ENCODE results near the gene IQUB. TPM values are rescaled to one million over a fixed set of nuclear protein-coding genes. Genes with fewer than 3 reads are reported as not detected.

The IQUB gene
- total RNA-seq, 4 donors from 2014 or later, result not detected

DNA sequence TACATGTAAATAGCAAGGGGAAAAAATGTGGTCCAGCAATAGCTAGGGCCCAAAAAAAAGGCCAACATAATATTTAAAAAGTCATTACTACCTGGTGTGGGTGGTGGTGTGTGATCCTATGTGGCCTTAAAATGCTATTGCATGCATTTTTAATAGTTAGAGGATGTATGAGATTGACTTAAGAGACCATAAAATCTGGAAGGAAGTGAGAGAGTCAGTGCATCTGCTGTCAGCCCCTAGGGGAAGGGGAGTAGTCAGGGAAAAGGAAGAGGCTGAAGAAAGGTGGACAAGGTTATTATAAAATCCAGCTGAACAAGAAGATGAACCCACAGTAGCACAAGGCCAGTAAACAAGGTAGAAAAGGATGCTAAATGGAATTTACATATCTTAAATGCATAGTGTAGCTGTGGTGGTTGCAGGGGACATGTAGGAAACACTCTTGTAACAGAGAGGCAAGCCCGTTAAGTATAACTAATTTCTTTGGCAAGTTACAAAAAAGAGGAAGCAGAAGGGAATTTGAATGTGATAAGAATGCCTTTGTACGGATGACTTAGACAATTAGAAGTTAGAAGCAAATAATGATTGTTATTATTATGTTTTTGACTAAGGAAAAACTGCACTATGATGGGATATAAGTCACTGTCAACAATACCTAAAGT is 35.1 kb upstream of the IQUB start:
- no peaks in the 10 kb centered on the region for H3K27me3 ChIP-seq
- H3K4me3 ChIP-seq, result no peak overlapping the region
- no peak for TF ChIP-seq CTCF (IDR thresholded peaks at IDR 0.05)
- TF ChIP-seq POLR2A (IDR thresholded peaks at IDR 0.05), result no peak
- no peak for DNase-seq
- H3K27ac ChIP-seq, result no peak overlapping the region
- H3K4me1 ChIP-seq, result no peaks in the 10 kb centered on the region
- no peaks in the 10 kb centered on the region for H3K36me3 ChIP-seq
- H3K9me3 ChIP-seq, result no peaks in the 10 kb centered on the region

GRCh38 chr7:123562121-123562520 is 27.7 kb upstream of the IQUB start:
- Histone ChIP-seq H3K4me1 (peaks cover 0 to under 1% (median 0%) of the 10 kb centered on the region in 4 donors), H3K9me3 (no peaks in the 10 kb centered on the region), H3K27ac (no peak overlapping the region), H3K36me3 (no peaks in the 10 kb centered on the region), H3K27me3 (no peaks in the 10 kb centered on the region), H3K4me3 (no peak overlapping the region)
- no peak for DNase-seq
- TF ChIP-seq POLR2A (IDR thresholded peaks at IDR 0.05) (no peak), CTCF (IDR thresholded peaks at IDR 0.05) (no peak)

DNA sequence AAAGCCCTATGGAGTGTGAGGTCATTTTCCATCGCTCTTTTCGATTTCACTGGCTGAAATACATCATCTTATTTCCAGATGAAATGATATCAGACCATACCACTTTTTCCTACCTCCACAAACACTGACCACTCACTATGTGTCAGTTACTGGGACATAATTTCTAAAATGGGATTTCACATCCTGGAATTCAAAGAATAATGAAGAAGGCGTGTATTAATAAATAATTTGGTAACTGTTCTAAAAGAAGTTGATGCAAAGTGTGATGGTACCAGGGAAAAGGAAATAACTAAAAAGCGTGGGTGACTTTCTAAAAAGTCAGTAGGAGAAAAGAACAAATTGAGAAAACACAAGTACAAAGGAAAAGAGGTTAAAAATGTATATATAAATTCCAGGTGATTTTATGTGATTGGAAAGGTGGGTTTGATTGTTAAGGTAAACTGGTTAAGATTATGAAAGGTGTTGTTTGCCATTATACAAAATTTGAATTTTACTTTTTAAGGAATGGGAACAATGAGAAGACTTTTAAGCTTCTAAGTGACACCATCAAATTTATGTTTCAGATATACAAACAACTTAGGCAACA is 24.0 kb upstream of the IQUB start:
- no peaks in the 10 kb centered on the region for H3K27me3 ChIP-seq
- H3K9me3 ChIP-seq, result no peaks in the 10 kb centered on the region
- TF ChIP-seq CTCF (IDR thresholded peaks at IDR 0.05), result no peak
- TF ChIP-seq POLR2A (IDR thresholded peaks at IDR 0.05), result no peak
- DNase-seq, result no peak
- H3K4me3 ChIP-seq, result peak overlapping the region; percentile 77 to 96 (median 89)
- H3K36me3 ChIP-seq, result peaks cover 0 to 4% (median 0%) of the 10 kb centered on the region in 3 donors
- H3K4me1 ChIP-seq, result peaks cover 0 to 24% (median 7%) of the 10 kb centered on the region in 4 donors
- peak overlapping the region; percentile 78 to 87 (median 82) for H3K27ac ChIP-seq

DNA sequence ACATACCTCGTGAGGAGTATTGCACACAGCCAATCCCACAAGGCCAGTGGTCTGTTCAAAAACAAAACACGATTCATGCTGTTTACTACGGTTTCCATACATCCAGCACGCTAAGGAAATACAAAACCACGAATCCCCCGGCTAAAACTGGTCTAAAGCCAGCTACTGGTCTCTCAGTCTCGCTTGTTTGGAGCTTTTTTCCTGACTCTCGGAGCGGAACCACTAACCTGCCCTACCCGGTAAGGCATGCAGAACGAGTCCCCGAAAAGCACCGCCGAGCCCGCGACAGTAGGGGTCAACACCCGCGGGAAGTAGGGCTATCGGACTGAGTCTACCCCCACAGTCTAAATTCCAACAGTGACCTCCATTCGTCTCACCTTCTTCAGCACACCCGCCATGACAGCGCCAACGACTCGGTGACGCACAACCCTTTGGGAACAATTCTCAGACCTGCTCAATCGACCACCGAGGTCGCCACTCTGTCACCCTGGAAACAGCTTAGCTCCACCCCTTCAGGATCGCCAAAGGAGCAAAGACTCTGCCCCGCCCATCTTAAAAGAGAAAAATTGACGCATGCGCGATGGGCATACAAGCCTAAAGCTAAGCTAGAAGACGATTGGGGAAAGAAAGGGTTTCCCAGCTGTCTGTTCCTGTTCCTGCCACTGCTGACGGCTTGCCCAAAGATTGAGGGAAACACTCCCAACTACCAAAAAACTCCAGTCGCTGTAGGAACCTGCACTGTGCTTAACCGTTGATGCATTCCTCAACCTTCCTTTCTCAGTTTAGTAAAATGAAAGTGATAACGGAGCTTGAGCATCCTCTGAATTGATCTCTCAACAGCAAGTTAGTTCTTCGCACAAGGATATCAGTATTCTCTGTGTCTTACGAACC is 23.2 kb upstream of the IQUB start, which contains the start of gene NDUFA5:
Gene NDUFA5 (minus strand): TSS at position 421 of the 891 bp plus-strand sequence. CDS start 23 bp downstream, at position 398.
- peaks cover 0 to 12% (median 0%) of the 10 kb centered on the region in 3 donors for H3K36me3 ChIP-seq
- no peaks in the 10 kb centered on the region for H3K27me3 ChIP-seq
- peak; percentile 91 to 99 (median 96) for DNase-seq
- peak; percentile 46 to 70 for TF ChIP-seq POLR2A (IDR thresholded peaks at IDR 0.05)
- TF ChIP-seq CTCF (IDR thresholded peaks at IDR 0.05), result no peak
- no peaks in the 10 kb centered on the region for H3K9me3 ChIP-seq
- peak within 1 kb of the TSS; percentile 78 to 87 (median 82) for H3K27ac ChIP-seq
- H3K4me1 ChIP-seq, result peaks cover 0 to 24% (median 7%) of the 10 kb centered on the region in 4 donors
- peak within 1 kb of the TSS; percentile 77 to 96 (median 89) for H3K4me3 ChIP-seq

GRCh38 chr7:123557016-123557397 is 22.6 kb upstream of the IQUB start:
- H3K4me1 ChIP-seq, result peaks cover 0 to 24% (median 7%) of the 10 kb centered on the region in 4 donors
- no peaks in the 10 kb centered on the region for H3K27me3 ChIP-seq
- H3K4me3 ChIP-seq, result peak overlapping the region; percentile 77 to 96 (median 89)
- H3K36me3 ChIP-seq, result peaks cover 0 to 12% (median 0%) of the 10 kb centered on the region in 3 donors
- no peak for DNase-seq
- peak overlapping the region; percentile 78 to 87 (median 82) for H3K27ac ChIP-seq
- no peak for TF ChIP-seq POLR2A (IDR thresholded peaks at IDR 0.05)
- no peak for TF ChIP-seq CTCF (IDR thresholded peaks at IDR 0.05)
- H3K9me3 ChIP-seq, result no peaks in the 10 kb centered on the region

Measured in Peyer's patch (tissue), 4 donors.